PFSK-1 (cell line): ENCODE results near the gene KRI1.

Experiments used
- FOXP2 ChIP-seq: optimal IDR thresholded peaks from 2 replicates; pipeline ENCODE3; 2011; ENCODE audit warnings: borderline replicate concordance, control low read depth, inconsistent platforms; ENCODE audit not compliant: insufficient read depth; ENCODE audit errors: extremely low read length, extremely low read depth
- POLR2AphosphoS5 ChIP-seq: IDR thresholded peaks from 2 replicates; pipeline ENCODE4 v1.6.1; 2012; ENCODE audit warnings: low read depth, mild to moderate bottlenecking, control low read depth, low read length, moderate library complexity
- SIN3A ChIP-seq: IDR thresholded peaks from 2 replicates; pipeline ENCODE4 v1.6.1; 2012; ENCODE audit warnings: mild to moderate bottlenecking, low read length, moderate library complexity, borderline replicate concordance; ENCODE audit not compliant: insufficient read depth
- TAF1 ChIP-seq: IDR thresholded peaks from 2 replicates; pipeline ENCODE4 v1.6.1; 2012; ENCODE audit warnings: low read length, control low read depth, borderline replicate concordance; ENCODE audit not compliant: insufficient read depth
- TF ChIP-seq, protein P1 (sequence below), 2 experiments: IDR thresholded peaks; 2 replicates each; pipeline versions ENCODE4 v1.6.1 to v1.8.0; 2011 to 2012; ENCODE audit warnings: low read depth in 2 of 2, low read length in 2 of 2, control low read depth in 1 of 2, inconsistent platforms in 1 of 2, mild to moderate bottlenecking in 1 of 2, moderate library complexity in 1 of 2; ENCODE audit not compliant: insufficient read depth in 1 of 2

The KRI1 gene

DNA sequence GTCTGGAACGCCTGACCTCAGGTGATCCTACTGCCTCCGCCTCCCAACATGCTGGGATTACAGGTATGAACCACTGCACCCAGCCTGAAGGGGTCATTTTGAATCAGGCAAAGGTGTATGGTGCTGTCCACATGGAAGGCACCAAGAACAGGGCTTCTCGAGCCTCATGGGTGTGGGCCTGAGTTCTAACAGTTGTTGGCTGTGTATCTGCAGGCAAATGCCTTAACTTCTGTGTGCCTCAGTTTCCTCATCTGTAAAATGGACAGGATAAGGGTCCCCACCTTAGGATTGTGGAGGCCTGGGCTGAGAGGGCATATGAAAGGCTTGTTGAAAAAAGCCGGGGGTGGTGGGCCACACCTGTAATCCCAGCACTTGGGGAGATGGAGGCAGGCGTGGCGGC lies 12.1 kb upstream of the KRI1 start:
- no peak for TF ChIP-seq FOXP2
- TF ChIP-seq POLR2AphosphoS5, result no peak
- TF ChIP-seq SIN3A, result no peak
- no peak for TF ChIP-seq TAF1
- TF ChIP-seq, protein P1, sequence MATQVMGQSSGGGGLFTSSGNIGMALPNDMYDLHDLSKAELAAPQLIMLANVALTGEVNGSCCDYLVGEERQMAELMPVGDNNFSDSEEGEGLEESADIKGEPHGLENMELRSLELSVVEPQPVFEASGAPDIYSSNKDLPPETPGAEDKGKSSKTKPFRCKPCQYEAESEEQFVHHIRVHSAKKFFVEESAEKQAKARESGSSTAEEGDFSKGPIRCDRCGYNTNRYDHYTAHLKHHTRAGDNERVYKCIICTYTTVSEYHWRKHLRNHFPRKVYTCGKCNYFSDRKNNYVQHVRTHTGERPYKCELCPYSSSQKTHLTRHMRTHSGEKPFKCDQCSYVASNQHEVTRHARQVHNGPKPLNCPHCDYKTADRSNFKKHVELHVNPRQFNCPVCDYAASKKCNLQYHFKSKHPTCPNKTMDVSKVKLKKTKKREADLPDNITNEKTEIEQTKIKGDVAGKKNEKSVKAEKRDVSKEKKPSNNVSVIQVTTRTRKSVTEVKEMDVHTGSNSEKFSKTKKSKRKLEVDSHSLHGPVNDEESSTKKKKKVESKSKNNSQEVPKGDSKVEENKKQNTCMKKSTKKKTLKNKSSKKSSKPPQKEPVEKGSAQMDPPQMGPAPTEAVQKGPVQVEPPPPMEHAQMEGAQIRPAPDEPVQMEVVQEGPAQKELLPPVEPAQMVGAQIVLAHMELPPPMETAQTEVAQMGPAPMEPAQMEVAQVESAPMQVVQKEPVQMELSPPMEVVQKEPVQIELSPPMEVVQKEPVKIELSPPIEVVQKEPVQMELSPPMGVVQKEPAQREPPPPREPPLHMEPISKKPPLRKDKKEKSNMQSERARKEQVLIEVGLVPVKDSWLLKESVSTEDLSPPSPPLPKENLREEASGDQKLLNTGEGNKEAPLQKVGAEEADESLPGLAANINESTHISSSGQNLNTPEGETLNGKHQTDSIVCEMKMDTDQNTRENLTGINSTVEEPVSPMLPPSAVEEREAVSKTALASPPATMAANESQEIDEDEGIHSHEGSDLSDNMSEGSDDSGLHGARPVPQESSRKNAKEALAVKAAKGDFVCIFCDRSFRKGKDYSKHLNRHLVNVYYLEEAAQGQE (IDR thresholded peaks at IDR 0.05; ENCODE audit: insufficient read depth in 1 of 2, low read depth in 2 of 2, low read length in 2 of 2), result no peak

DNA sequence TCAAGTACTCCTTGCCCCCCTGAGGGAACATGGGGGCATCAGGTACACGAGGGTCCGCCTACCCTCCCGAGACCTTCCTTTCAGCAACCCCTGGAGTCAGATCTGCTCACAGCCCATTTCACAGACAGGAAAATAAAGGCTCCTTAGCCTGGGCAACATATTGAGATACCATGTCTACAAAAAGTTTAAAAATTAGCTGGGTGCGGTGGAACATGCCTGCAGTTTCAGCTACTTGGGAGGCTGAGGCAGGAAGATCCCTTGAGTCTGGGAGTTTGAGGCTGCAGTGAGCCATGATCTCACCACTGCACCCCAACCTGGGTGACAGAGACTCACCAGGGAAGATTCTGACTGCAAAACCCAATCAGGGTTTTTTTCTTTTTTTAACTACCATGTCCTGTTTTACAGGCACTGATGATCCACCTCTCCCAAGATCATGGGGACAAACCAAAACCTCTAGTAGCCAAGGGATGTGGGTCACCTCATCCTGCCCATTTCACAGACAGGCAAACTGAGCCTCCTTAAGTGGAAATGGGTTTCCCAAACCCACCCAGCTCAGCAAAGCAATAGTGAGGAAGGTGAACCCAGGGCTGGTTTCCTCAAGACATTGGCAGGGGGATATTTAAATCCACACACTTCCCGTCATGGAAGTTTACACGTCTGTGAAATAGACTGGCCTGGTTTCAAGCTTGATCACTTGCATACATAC lies 9.4 kb upstream of the KRI1 start:
- TF ChIP-seq, protein P1 (IDR thresholded peaks at IDR 0.05; ENCODE audit: insufficient read depth in 1 of 2, low read depth in 2 of 2, low read length in 2 of 2), result no peak
- TF ChIP-seq TAF1, result no peak

DNA sequence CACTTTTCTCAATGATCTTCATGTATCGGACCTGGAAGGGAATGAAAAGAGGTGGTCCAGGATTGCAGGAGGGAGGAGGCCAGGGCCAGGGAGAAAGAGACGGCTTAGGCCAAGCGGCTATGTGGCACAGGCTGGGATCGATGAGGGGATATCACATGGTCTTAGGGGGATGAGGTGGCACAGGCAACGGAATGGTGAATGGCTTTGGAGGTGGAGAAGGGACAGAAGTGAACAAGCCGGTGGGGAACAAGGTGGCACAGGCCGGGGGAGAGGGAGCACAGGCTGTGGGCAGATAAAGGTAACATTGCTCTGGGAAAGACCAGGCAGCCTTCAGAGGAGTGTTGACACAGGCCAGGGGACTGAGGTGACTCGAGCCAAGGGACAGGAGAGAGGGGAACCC lies 8.7 kb upstream of the KRI1 start:
- TF ChIP-seq, protein P1 (IDR thresholded peaks at IDR 0.05; ENCODE audit: insufficient read depth in 1 of 2, low read depth in 2 of 2, low read length in 2 of 2), result no peak
- TF ChIP-seq FOXP2, result no peak
- TF ChIP-seq TAF1, result no peak
- no peak for TF ChIP-seq SIN3A
- no peak for TF ChIP-seq POLR2AphosphoS5

DNA sequence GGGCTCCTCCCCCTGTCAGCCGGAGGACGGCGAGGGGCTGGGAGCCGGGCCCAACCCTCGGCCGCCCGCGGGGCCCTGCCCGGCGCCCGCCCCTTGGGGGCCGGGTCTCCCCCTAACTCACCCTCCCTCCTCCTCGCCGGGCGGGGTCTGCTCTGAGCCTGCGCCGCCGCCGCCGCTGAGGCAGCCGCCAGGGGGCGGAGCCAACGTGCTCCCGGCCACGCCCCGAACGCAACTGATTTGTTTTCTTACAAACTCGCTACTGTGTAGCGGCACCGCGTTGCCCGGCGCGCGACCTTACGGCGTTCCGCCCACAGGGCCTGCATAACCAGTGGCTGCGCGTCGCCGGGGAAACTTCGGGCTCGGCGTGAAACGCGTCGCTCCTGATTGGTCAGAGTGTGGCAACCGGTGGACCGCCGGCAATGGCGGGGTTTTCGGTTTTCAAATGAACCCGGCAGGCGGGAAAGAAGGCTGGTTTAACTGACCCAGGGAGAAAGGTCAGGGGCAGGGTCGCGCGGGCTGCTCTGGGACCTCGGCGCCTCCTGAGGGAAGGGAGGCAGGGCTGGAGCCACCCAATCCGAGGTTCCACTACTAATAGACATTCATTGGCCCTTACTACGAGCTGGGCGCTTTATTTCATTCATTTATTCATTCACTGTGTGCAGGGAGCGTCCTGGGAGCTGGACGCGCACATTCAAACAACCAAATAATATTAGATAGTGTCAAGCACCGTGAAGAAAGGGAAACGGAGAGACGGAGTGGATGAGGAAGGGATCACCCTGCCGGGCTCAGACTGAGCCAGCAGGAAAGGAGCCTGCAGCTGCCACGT lies 3.2 kb upstream of the KRI1 start, which contains the start of gene CDKN2D:
CDKN2D (minus strand) TSS at position 154 of the 826 bp plus-strand sequence. CDS start 326 bp downstream, outside the sequence.
- TF ChIP-seq, protein P1 (IDR thresholded peaks at IDR 0.05; ENCODE audit: insufficient read depth in 1 of 2, low read depth in 2 of 2, low read length in 2 of 2), result no peak
- TF ChIP-seq FOXP2, result peak; percentile 94
- peak; percentile 54; the same call in 1 of the 2 replicates for TF ChIP-seq SIN3A
- TF ChIP-seq POLR2AphosphoS5, result peak; percentile 63; the same call in 1 of the 2 replicates
- TF ChIP-seq TAF1, result no peak
